Fibroblast of lung (primary cell): Measurements from ENCODE around the gene CIITA.

ENCODE experiments used
- CTCF ChIP-seq, 2 donors: IDR thresholded peaks in 1 of 2; conservative IDR thresholded peaks in 1 of 2; 1 replicate in 1 of 2; 2 replicates in 1 of 2; pipeline ENCODE4 v1.5.1; 2011 to 2012; ENCODE audit warnings: low read length in 2 of 2, control low read depth in 1 of 2, inconsistent platforms in 1 of 2, low read depth in 1 of 2, mild to moderate bottlenecking in 1 of 2
- EZH2 ChIP-seq: IDR thresholded peaks from 2 replicates; pipeline ENCODE4 v1.5.1; 2012; ENCODE audit warnings: low read length, control low read depth, mild to moderate bottlenecking; ENCODE audit errors: missing control alignments

- TF ChIP-seq CTCF (conservative IDR thresholded peaks at IDR 0.05 in 1 of 2, IDR thresholded peaks at IDR 0.05 in 1 of 2; ENCODE audit: low read depth in 1 of 2, low read length in 2 of 2), result no peak
- no peak for TF ChIP-seq EZH2
Measured at GRCh38 chr16:10868596-10869469, 8.2 kb upstream of the CIITA start.
